H4 (cell line): ENCODE data around the gene INTS11. TPM values are rescaled to one million over a fixed set of nuclear protein-coding genes. Genes with fewer than 3 reads are reported as not detected.

Experiments used
- DNase-seq: peaks from one replicate; pipeline ENCODE4 v3.0.0-alpha.2; 2015; ENCODE audit warnings: low spot score
- total RNA-seq: library from RNA; depleted of rRNA; stranded (reverse); fragments of >200 nt; shearing (Covaris generic); gene quantifications from 2 replicates; pipeline ENCODE4 v1.2.3, GENCODE V29; 2014

Gene INTS11
- total RNA-seq, 1 experiment from 2014 or later: 76.9 TPM

DNA sequence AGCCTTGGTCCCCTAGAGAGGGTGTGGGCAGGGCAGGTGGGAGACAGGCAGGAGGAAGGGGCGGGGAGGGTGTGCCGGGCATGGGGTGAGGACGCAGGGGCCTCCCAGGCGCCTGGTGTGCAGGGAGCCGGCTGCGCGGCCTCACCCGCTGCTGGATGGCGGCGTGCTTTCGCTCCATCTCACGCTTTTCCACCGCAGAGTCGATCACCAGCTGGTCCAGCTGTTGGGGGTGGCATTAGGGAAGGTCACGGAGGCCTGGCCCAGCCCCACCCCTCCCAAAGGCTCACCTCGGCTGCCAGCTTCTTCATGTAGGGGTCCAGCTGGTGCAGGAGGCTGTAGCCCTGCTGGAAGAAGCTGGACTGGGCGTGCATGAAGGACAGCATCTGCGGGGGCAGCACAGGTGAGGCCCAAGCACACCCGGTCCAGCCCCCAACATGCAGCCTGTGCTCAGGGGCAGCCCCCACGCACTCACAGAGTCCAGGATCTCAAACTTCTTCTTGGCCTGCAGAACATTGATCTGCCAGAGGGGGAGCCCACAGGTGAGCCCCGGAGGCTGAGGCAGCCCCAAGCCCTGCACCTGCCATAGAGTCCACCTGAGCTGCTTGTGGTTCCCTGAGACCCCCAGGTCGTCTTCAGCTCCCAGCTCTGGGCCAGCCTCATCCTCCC, 24.6 kb downstream of the INTS11 start:
- DNase-seq: no peak

GRCh38 chr1:1298861-1299685, 25.4 kb downstream of the INTS11 start:
- no peak for DNase-seq

DNA sequence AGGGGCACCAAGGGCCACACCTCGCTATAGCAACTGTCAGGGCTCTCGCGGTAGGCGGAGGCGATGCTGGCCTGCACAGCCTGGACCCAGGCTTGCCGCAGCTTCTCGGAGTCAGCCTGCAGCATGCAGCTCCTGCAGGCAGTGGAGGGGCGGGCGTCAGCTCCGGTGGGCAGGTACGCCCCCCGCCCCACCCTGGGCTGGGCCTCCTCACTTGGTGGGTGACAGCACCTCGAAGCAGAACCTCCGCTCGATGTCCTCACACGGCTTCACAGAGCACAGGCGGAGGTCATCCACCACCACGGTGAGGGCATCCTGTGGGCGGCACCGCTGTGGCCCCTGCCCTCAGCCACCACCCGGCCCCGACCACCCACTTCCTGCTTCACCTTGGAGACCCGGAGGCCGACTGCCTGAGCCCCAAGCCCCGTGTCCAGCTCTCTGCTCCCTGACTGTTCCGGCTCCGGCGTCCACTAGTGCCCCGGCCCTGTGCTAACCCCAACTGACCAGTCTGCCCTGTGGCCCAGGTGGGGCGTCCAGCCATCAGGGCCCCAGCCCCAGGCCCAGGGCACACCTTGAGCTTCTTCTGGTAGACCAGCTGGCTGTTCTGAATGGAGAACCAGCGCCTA, 26.5 kb downstream of the INTS11 start:
- DNase-seq: no peak

DNA sequence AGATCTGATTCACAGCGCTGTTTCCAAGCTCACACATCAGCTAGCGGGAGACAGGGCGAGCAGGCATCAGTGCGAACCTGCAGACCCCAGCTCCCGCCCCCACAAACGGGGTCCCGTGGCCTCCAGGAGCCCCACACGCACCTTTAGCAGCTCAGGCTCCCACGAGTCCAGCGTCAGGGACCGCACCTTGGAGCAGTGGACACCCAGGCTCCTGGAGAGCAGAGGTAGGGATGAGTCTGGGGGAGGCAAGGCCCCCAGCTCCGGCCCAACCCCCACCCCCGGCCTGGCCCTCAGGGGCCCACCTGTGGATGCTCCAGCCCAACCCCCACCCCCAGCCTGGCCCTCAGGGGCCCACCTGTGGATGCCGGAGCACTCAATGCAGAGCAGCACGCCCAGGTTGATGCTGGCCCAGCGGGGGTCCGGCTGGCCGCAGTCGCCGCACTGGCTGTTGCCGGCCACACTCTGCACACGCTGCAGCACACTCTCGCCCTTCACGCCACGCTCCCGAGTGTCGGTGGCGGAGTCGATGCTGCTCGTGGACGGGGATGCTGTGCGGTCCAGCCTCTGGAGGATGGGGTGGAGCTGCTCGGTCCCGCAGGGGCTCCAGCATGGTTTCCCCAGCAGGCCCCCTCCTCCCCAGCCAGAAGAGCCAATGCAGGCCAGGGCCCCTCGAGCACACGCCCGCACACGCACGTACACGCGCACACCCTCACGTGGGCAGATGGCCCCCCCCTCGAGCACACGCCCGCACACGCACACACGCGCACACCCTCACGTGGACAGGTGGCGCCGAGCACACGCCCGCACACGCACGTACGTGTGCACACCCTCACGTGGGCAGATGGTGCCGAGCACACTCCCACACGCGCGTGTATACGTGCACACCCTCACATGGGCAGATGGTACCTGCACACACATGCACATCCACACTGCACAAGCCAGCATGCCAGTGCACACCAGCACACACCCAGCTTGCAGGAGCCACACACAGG, 28.1 kb downstream of the INTS11 start:
- no peak for DNase-seq

DNA sequence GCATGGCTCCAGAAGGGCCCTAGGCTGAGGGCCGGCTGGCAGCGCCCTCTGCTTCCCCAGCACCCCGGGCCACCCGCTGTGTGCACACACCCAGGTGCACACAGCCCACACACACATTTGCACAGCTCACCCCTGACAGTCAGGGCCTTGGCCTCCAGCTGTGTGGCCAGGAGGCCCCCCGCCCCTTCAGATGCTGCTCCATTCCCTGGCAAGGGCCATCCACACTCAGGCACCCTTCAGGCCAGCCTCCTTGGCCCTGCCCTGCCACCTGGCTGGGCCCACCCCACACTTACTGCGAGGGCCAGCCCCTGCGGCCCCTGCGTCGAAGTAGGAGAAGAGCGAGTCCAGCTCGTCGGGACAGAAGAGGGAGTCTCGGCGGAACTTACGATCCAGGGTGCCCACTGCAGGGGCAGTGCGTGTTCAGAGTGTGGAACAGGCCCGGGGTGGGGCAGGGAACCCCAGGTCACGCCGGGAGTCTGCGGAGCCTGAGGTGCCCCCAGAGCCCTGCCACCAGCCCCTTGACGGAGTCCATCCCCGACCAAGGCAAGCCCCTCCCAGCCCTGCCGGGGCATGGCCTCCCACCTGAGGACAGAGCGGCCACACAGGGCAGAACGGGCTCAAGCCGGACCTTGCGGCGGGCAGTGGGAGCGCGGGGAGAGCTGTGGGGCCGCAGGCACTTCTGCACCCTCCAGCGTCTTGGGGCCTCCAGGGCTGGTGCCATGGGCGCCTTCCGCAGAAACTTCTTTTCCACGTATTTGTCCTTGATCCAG, 29.1 kb downstream of the INTS11 start:
- DNase-seq: no peak

- DNase-seq: no peak
Measured at GRCh38 chr1:1294250-1294890, 30.1 kb downstream of the INTS11 start.

DNA sequence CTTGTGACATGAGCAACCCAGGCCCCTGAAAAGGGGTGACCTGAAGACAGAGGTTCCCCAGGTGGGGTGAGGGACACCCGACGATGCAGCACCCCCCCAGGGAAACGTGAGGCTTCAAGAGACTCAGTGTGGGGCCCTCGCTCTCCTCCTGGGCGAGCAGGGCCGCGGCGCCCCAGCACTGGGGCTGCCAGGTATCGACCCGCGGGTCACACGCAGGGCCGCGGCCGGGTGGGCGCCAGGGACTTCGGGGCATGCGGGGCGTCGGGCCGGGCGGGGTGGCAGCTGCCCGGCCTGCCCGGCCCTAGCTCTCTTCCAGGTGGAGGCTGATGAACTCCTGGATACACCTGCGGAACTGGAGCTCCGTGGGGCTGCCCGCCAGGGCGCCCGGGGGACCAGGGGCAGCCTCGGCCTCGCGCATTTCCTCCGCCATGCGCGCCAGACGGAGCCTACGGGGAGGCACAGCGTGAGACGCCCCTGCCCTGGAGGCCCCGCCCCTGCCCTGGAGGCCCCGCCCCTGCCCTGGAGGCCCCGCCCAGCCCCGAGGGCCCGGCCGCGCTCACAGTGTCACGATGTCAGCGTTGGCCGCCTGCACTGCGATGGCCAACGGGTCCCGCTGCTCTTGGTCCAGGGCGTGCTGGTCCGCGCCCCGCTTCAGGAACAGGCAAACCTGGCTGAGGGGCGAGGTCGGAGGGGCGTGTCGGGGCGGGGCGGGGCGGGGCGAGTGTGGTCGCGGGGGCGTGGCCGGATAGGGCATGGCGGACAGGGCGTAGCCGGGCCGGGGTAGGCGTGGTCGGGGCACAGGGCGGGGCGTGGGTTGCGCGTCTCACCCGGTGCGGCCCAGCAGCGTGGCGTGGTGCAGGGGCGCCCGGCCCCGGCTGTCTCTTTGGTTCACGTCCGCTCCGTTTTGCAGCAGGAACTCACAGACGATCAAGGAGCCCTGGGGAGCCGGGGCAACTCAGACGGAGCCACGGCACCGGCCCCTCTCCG, 30.9 kb downstream of the INTS11 start:
- DNase-seq: no peak

GRCh38 chr1:1292851-1293250, 31.6 kb downstream of the INTS11 start:
- DNase-seq: no peak

GRCh38 chr1:1292442-1292779, 32.0 kb downstream of the INTS11 start:
- DNase-seq: no peak

- DNase-seq: peak; percentile 62
Measured at GRCh38 chr1:1291548-1292441, 32.7 kb downstream of the INTS11 start.

- DNase-seq: no peak
Measured at GRCh38 chr1:1291023-1291528, 33.4 kb downstream of the INTS11 start.

GRCh38 chr1:1290238-1290731, 34.2 kb downstream of the INTS11 start:
- no peak for DNase-seq

GRCh38 chr1:1287288-1288110, 37.0 kb downstream of the INTS11 start:
- no peak for DNase-seq

DNA sequence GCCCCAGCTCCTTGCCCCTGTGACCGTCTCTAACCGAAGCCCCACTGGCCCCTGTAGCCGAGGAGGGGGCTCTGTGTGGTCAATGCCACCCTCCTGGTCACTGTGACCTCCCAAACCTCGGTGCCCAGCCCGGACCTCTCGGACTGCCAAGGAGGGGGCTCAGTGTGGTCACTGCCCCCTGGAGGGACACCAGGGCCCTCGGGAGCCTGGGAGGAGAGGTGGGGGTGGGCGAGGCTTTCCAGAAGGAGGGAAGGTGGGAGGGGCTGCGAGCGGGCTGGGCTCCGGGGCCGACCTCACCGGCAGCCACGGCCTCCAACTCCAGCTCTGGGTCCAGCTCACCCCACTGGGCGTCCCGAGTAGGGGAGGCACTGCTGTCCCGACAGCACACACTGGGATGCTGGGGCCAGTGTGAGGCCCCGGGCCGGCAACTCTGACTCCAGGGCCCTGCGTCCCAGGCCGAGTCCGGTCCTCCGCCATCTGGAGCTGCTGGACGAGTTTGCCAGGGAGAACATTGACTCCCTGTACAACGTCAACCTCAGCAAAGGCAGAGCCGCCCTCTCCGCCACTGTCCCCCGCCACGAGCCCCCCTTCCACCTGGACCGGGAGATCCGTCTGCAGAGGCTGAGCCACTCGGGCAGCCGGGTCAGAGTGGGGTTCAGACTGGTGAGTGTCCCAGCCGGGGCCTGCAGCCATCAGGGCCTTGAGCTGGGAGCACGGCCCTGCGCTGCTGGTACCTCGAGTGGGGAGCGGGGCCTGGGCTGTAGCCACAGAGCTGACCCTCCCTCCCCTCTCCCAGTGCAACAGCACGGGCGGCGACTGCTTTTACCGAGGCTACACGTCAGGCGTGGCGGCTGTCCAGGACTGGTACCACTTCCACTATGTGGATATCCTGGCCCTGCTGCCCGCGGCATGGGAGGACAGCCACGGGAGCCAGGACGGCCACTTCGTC, 37.9 kb downstream of the INTS11 start:
- DNase-seq: no peak

DNA sequence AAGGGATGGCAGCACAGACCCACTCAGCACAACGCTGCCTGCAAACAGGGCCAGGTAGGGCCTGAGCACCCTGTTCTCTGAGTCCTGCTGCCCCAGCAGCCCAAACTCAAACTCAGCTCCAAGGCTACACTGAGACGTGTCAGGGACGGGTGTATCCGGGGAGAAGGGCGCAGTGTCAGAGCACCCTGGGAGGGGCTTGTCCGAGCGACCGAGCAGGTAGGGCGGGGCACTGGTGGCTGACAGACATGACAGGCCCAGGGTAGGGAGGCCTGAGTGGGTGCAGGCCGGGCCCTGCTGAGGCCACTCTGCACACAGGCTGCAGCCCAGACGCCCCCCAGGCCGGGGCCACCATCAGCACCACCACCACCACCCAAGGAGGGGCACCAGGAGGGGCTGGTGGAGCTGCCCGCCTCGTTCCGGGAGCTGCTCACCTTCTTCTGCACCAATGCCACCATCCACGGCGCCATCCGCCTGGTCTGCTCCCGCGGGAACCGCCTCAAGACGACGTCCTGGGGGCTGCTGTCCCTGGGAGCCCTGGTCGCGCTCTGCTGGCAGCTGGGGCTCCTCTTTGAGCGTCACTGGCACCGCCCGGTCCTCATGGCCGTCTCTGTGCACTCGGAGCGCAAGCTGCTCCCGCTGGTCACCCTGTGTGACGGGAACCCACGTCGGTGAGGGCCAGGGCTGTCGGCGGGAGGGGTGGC, 38.7 kb downstream of the INTS11 start:
- DNase-seq: no peak
